Measurements from ENCODE around the gene LAMP1. TPM values are rescaled to one million over a fixed set of nuclear protein-coding genes. Genes with fewer than 3 reads are reported as not detected.

LAMP1 gene
- total RNA-seq, 1 donor from 2014 or later, result 251 TPM

Other genes starting within 250 kb of the LAMP1 start
- gene F7, start 191.4 kb upstream of the LAMP1 start, total RNA-seq, result not detected in 2 replicates
- 0.22 and 0.60 TPM in 2 replicates for gene F10, start 174.4 kb upstream of the LAMP1 start, total RNA-seq
- 0.20 TPM in 1 of 2 replicates, not detected in the other for gene PROZ, start 138.6 kb upstream of the LAMP1 start, total RNA-seq
- 36.0 and 53.6 TPM in 2 replicates for gene PCID2, start 88.6 kb upstream of the LAMP1 start, total RNA-seq
- 62.1 and 79.4 TPM in 2 replicates for gene CUL4A, start 87.6 kb upstream of the LAMP1 start, total RNA-seq
- 0.44 and 1.2 TPM in 2 replicates for gene GRTP1, start 66.9 kb downstream of the LAMP1 start, total RNA-seq
- gene ADPRHL1, start 156.2 kb downstream of the LAMP1 start, total RNA-seq, result 0.20 and 0.44 TPM in 2 replicates
- 5.2 and 6.2 TPM in 2 replicates for gene DCUN1D2, start 193.5 kb downstream of the LAMP1 start, total RNA-seq

Measured in lung microvascular endothelial cell (primary cell).